Breast epithelium (tissue), 4 donors: ENCODE data around the gene ACAA2. TPM values are rescaled to one million over a fixed set of nuclear protein-coding genes. Genes with fewer than 3 reads are reported as not detected.

Experiments used
- DNase-seq, 2 donors: peaks; one replicate each; pipeline ENCODE4 v3.0.0-alpha.2; 2019; ENCODE audit warnings: low spot score in 2 of 2
- H3K27ac ChIP-seq, 2 donors: fragments of 200-600 bp; sonication (generic) in 1 of 2; one replicate each; pipeline ENCODE4 v1.5.1; 2016 to 2019; ENCODE audit warnings: mild to moderate bottlenecking in 1 of 2
- H3K27me3 ChIP-seq, 2 donors: fragments of 200-600 bp; sonication (generic) in 1 of 2; one replicate each; pipeline versions ENCODE4 v1.5.1 to v1.6.0; 2017 to 2019; ENCODE audit warnings: control low read depth in 1 of 2, mild to moderate bottlenecking in 1 of 2
- H3K36me3 ChIP-seq: fragments of 200-600 bp; one replicate; pipeline ENCODE4 v1.5.1; 2019
- H3K4me1 ChIP-seq, 2 donors: fragments of 200-600 bp; sonication (generic); one replicate each; pipeline ENCODE4 v1.5.1; 2016 to 2019; ENCODE audit warnings: control low read depth in 1 of 2
- H3K4me3 ChIP-seq, 3 donors: fragments of 200-600 bp; sonication (generic); 1 replicate in 2 of 3; 2 replicates in 1 of 3; pipeline ENCODE4 v1.5.1; 2016 to 2019; ENCODE audit warnings: mild to moderate bottlenecking in 3 of 3, moderate library complexity in 2 of 3
- H3K9me3 ChIP-seq, 2 donors: fragments of 200-600 bp; sonication (generic) in 1 of 2; one replicate each; pipeline ENCODE4 v1.5.1; 2016 to 2019; ENCODE audit warnings: control low read depth in 1 of 2
- CTCF ChIP-seq, 3 donors: fragments of 450-650 bp; IDR thresholded peaks; one replicate each; pipeline ENCODE4 v1.5.1; 2016 to 2017; ENCODE audit warnings: antibody characterized with exemption in 3 of 3, mild to moderate bottlenecking in 3 of 3, moderate library complexity in 3 of 3
- POLR2A ChIP-seq: fragments of 450-650 bp; IDR thresholded peaks from one replicate; pipeline ENCODE4 v1.6.1; 2016; ENCODE audit warnings: antibody characterized with exemption, mild to moderate bottlenecking, moderate library complexity
- POLR2AphosphoS5 ChIP-seq, 3 donors: sonication (generic); formaldehyde crosslinking; IDR thresholded peaks; one replicate each; pipeline ENCODE4 v1.6.1; 2017; ENCODE audit warnings: antibody characterized with exemption in 3 of 3
- intact Hi-C: fragments of 100-400 bp; cut with DNase I; formaldehyde crosslinking; loops from one replicate; pipeline ENCODE4 v1.15.1; 2023; ENCODE audit warnings: low total_unique reads
- total RNA-seq, 3 donors: library from RNA; depleted of rRNA; stranded (reverse); fragments of >200 nt; gene quantifications; one replicate each; pipeline ENCODE4 v1.1.0, GENCODE V29; 2016

Gene ACAA2
- total RNA-seq, 3 donors from 2014 or later: 67.9 to 99.5 (median 70.5) TPM

DNA sequence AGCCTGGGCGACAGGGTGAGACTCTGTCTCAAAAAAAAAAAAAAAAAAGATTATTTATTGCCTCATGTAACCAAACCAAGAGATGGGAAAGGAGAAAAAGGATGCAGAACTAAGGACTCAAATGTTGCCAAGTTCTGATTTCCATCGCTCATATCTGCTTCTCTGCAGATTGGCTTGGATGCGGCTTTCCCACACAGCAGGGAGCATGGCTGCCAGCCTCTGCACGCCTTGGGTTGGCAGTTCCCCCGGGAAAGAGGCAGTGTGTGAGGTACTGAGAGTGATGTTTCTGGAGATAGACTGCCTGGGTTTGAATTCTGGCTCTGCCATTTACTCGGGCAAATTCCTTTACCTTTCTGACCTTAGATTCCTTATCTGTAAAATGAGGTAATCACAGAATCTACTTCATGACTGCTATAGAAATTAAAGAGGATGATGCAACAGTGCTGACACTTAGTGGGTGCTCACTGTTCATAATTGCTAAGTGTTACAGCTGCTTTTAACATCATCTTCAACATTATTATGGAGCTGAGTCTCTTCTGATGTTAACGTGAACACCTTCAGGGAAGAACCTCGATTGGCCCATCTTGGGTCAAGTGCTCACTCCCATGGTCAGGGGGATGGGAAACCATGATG is 68.8 kb downstream of the ACAA2 start:
- Histone ChIP-seq H3K9me3 (no peaks in the 10 kb centered on the region), H3K36me3 (no peaks in the 10 kb centered on the region), H3K4me1 (no peaks in the 10 kb centered on the region), H3K27ac (no peak overlapping the region), H3K27me3 (no peaks in the 10 kb centered on the region), H3K4me3 (no peak overlapping the region)
- intact Hi-C loops: no loop called here
- TF ChIP-seq POLR2AphosphoS5 (IDR thresholded peaks at IDR 0.05) (no peak), POLR2A (no peak), CTCF (IDR thresholded peaks at IDR 0.05) (no peak)
- no peak for DNase-seq

GRCh38 chr18:49743117-49743567 is 70.2 kb downstream of the ACAA2 start:
- Histone ChIP-seq H3K9me3 (no peaks in the 10 kb centered on the region), H3K36me3 (no peaks in the 10 kb centered on the region), H3K27ac (no peak overlapping the region), H3K27me3 (no peaks in the 10 kb centered on the region), H3K4me3 (no peak overlapping the region), H3K4me1 (no peaks in the 10 kb centered on the region)
- intact Hi-C loops: no loop called here
- no peak for DNase-seq
- TF ChIP-seq CTCF (IDR thresholded peaks at IDR 0.05): no peak
- no peak for TF ChIP-seq POLR2AphosphoS5 (IDR thresholded peaks at IDR 0.05)
- TF ChIP-seq POLR2A: no peak

- Histone ChIP-seq H3K36me3 (no peaks in the 10 kb centered on the region), H3K4me3 (no peak overlapping the region), H3K9me3 (no peaks in the 10 kb centered on the region), H3K27me3 (no peaks in the 10 kb centered on the region), H3K27ac (no peak overlapping the region), H3K4me1 (no peaks in the 10 kb centered on the region)
- no peak for DNase-seq
- TF ChIP-seq POLR2A (no peak), POLR2AphosphoS5 (IDR thresholded peaks at IDR 0.05) (no peak), CTCF (IDR thresholded peaks at IDR 0.05) (no peak)
- intact Hi-C loops: no loop called here
Measured at GRCh38 chr18:49742316-49743116, 70.8 kb downstream of the ACAA2 start.

DNA sequence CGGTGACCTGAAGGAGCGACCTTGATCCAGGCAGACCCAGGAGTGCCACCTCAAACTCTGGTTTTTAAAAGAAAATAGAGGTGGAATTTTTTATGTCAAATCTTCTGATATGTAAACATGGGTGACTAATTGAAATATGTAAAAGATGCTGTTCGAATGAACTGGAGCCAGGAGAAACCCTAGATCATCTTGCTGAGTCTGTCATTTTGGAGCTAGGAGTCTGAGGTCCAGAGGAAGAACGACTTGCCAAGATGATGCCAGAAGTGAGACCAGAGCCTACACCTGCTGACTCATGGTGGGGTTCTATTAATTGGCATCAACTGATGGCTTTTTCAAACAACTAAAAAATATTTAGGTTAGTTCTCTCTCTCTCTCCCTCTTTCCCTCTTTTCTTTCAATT is 74.1 kb downstream of the ACAA2 start:
- Histone ChIP-seq H3K27me3 (no peaks in the 10 kb centered on the region), H3K4me1 (no peaks in the 10 kb centered on the region)
- intact Hi-C loops: no loop called here

More for the DNA sequence above, 74.1 kb downstream of the ACAA2 start:
- no peaks in the 10 kb centered on the region for H3K9me3 ChIP-seq
- TF ChIP-seq POLR2A (no peak), POLR2AphosphoS5 (IDR thresholded peaks at IDR 0.05) (no peak), CTCF (IDR thresholded peaks at IDR 0.05) (no peak)
- H3K4me3 ChIP-seq: no peak overlapping the region
- no peaks in the 10 kb centered on the region for H3K36me3 ChIP-seq
- no peak overlapping the region for H3K27ac ChIP-seq
- no peak for DNase-seq
